ENCODE data around the gene FIBIN.

FIBIN gene

DNA sequence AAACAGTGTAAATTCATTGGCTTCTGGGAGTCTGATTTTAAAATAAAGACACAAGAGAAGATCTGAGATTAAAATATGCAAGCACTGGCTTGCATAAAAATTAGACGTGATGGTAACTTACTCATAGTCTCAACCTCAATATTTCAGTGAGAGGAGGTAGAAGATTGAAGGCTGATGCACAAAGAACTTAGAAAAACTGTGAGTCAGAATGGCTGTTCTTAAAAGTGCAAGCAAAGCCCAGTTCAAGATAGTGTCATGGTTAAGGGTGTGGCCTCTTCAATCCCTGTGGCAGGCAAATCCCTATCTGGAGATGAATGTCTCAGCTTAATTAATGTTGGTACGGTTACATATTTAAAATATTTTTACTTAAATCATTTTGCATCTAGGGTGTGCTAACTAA is 33.6 kb upstream of the FIBIN start:
- no peaks in the 10 kb centered on the region for H3K9me3 ChIP-seq (ENCODE audit: control insufficient read depth, insufficient read depth, low read depth, low read length)
- no peak overlapping the region for H3K27ac ChIP-seq (ENCODE audit: extremely low read depth, low read depth, low read length)
- ChIA-PET CTCF (interaction anchor here (0.6 kb wide), 1 partner anchor 198 kb away, joined by 3 read pairs; no protein-coding TSS in a partner anchor), POLR2A (no interaction called here)
- no peak for TF ChIP-seq KLF16 (tag by site-specific recombination; IDR thresholded peaks at IDR 0.05)
- no peak for TF ChIP-seq HOXD13 (CRISPR knock-in tag; IDR thresholded peaks at IDR 0.05; ENCODE audit: borderline replicate concordance)
- TF ChIP-seq ZNF664 (tag by site-specific recombination; IDR thresholded peaks at IDR 0.05), result no peak
- TF ChIP-seq, protein P1, sequence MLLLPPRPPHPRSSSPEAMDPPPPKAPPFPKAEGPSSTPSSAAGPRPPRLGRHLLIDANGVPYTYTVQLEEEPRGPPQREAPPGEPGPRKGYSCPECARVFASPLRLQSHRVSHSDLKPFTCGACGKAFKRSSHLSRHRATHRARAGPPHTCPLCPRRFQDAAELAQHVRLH (tag by site-specific recombination; IDR thresholded peaks at IDR 0.05), result no peak
- no peak for TF ChIP-seq EGR2 (tag by site-specific recombination; IDR thresholded peaks at IDR 0.05; ENCODE audit: low read depth)
- TF ChIP-seq ZNF274 (IDR thresholded peaks at IDR 0.05; ENCODE audit: low read length), result no peak
- TF ChIP-seq ZNF274 (tag by site-specific recombination; IDR thresholded peaks at IDR 0.05; ENCODE audit: borderline replicate concordance), result no peak
- no peak for TF ChIP-seq ZNF23 (tag by site-specific recombination; IDR thresholded peaks at IDR 0.05; ENCODE audit: borderline replicate concordance)
- TF ChIP-seq, protein P2, sequence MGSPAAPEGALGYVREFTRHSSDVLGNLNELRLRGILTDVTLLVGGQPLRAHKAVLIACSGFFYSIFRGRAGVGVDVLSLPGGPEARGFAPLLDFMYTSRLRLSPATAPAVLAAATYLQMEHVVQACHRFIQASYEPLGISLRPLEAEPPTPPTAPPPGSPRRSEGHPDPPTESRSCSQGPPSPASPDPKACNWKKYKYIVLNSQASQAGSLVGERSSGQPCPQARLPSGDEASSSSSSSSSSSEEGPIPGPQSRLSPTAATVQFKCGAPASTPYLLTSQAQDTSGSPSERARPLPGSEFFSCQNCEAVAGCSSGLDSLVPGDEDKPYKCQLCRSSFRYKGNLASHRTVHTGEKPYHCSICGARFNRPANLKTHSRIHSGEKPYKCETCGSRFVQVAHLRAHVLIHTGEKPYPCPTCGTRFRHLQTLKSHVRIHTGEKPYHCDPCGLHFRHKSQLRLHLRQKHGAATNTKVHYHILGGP (tag by site-specific recombination; IDR thresholded peaks at IDR 0.05), result no peak
- TF ChIP-seq ZNF121 (tag by site-specific recombination; IDR thresholded peaks at IDR 0.05), result no peak
- TF ChIP-seq MEIS1 (CRISPR knock-in tag; IDR thresholded peaks at IDR 0.05; ENCODE audit: borderline replicate concordance), result no peak
- TF ChIP-seq HOXA7 (CRISPR knock-in tag; IDR thresholded peaks at IDR 0.05; ENCODE audit: borderline replicate concordance), result no peak
- TF ChIP-seq ZNF433 (tag by site-specific recombination; IDR thresholded peaks at IDR 0.05; ENCODE audit: low read depth), result no peak
- TF ChIP-seq, protein P3, sequence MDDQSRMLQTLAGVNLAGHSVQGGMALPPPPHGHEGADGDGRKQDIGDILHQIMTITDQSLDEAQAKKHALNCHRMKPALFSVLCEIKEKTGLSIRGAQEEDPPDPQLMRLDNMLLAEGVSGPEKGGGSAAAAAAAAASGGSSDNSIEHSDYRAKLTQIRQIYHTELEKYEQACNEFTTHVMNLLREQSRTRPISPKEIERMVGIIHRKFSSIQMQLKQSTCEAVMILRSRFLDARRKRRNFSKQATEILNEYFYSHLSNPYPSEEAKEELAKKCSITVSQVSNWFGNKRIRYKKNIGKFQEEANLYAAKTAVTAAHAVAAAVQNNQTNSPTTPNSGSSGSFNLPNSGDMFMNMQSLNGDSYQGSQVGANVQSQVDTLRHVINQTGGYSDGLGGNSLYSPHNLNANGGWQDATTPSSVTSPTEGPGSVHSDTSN (CRISPR knock-in tag; IDR thresholded peaks at IDR 0.05), result no peak
- no peak overlapping the region for H3K4me3 ChIP-seq (ENCODE audit: low read depth, low read length)
- no peaks in the 10 kb centered on the region for H3K4me1 ChIP-seq (ENCODE audit: control insufficient read depth, insufficient read depth, low read length)
- no peaks in the 10 kb centered on the region for H3K36me3 ChIP-seq (ENCODE audit: control insufficient read depth in 2 of 2, insufficient read depth in 1 of 2, low read length in 2 of 2)

DNA sequence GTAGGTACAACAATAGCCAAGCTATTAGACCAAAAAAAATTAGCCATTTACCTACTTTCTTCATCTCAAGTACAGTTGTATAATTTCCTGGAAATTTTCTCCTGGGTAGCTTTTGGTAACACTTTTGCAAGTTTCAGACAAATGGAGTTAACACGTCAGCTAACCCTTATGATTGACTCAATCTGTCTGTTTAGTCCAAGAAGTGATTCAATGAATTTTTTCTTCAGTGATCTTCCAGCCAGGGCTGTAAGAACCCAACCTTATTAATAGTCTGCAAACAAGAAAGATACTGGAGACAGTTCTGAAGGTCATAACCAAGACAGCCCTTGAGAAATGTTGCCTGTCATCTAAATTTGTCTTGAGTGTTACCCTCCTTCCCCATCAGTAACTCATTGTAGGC is 30.1 kb upstream of the FIBIN start:
- Histone ChIP-seq H3K4me3 (ENCODE audit: low read depth, low read length) (no peak overlapping the region), H3K36me3 (ENCODE audit: control insufficient read depth in 2 of 2, insufficient read depth in 1 of 2, low read length in 2 of 2) (no peaks in the 10 kb centered on the region), H3K9me3 (ENCODE audit: control insufficient read depth, insufficient read depth, low read depth, low read length) (no peaks in the 10 kb centered on the region), H3K4me1 (ENCODE audit: control insufficient read depth, insufficient read depth, low read length) (no peaks in the 10 kb centered on the region), H3K27ac (ENCODE audit: extremely low read depth, low read depth, low read length) (no peak overlapping the region)
- POLR2A ChIA-PET, result no interaction called here
- CTCF ChIA-PET, result no interaction called here
- TF ChIP-seq ZNF19 (tag by site-specific recombination; IDR thresholded peaks at IDR 0.05; ENCODE audit: low read depth) (no peak), HOXD13 (CRISPR knock-in tag; IDR thresholded peaks at IDR 0.05; ENCODE audit: borderline replicate concordance) (no peak), BCL11B (tag by site-specific recombination; IDR thresholded peaks at IDR 0.05; ENCODE audit: low read depth) (no peak), ZNF571 (tag by site-specific recombination; IDR thresholded peaks at IDR 0.05) (no peak), ZBTB7A (tag by site-specific recombination; IDR thresholded peaks at IDR 0.05; ENCODE audit: low read depth) (no peak), KLF8 (tag by site-specific recombination; IDR thresholded peaks at IDR 0.05) (no peak), ZNF354C (tag by site-specific recombination; IDR thresholded peaks at IDR 0.05; ENCODE audit: borderline replicate concordance, low read depth) (no peak), ZNF830 (tag by site-specific recombination; IDR thresholded peaks at IDR 0.05; ENCODE audit: low read depth) (no peak), KLF1 (tag by site-specific recombination; IDR thresholded peaks at IDR 0.05) (no peak), ZNF792 (tag by site-specific recombination; IDR thresholded peaks at IDR 0.05) (no peak), ZNF514 (tag by site-specific recombination; IDR thresholded peaks at IDR 0.05) (no peak), ZIC2 (tag by site-specific recombination; IDR thresholded peaks at IDR 0.05) (no peak), ZNF248 (tag by site-specific recombination; IDR thresholded peaks at IDR 0.05) (no peak), ZNF548 (tag by site-specific recombination; IDR thresholded peaks at IDR 0.05) (no peak), REPIN1 (tag by site-specific recombination; IDR thresholded peaks at IDR 0.05; ENCODE audit: low read depth) (no peak)
- TF ChIP-seq, protein P4, sequence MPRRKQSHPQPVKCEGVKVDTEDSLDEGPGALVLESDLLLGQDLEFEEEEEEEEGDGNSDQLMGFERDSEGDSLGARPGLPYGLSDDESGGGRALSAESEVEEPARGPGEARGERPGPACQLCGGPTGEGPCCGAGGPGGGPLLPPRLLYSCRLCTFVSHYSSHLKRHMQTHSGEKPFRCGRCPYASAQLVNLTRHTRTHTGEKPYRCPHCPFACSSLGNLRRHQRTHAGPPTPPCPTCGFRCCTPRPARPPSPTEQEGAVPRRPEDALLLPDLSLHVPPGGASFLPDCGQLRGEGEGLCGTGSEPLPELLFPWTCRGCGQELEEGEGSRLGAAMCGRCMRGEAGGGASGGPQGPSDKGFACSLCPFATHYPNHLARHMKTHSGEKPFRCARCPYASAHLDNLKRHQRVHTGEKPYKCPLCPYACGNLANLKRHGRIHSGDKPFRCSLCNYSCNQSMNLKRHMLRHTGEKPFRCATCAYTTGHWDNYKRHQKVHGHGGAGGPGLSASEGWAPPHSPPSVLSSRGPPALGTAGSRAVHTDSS (tag by site-specific recombination; IDR thresholded peaks at IDR 0.05), result no peak
- TF ChIP-seq, protein P5, sequence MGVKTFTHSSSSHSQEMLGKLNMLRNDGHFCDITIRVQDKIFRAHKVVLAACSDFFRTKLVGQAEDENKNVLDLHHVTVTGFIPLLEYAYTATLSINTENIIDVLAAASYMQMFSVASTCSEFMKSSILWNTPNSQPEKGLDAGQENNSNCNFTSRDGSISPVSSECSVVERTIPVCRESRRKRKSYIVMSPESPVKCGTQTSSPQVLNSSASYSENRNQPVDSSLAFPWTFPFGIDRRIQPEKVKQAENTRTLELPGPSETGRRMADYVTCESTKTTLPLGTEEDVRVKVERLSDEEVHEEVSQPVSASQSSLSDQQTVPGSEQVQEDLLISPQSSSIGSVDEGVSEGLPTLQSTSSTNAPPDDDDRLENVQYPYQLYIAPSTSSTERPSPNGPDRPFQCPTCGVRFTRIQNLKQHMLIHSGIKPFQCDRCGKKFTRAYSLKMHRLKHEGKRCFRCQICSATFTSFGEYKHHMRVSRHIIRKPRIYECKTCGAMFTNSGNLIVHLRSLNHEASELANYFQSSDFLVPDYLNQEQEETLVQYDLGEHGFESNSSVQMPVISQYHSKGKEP (tag by site-specific recombination; IDR thresholded peaks at IDR 0.05), result no peak
- TF ChIP-seq, protein P6, sequence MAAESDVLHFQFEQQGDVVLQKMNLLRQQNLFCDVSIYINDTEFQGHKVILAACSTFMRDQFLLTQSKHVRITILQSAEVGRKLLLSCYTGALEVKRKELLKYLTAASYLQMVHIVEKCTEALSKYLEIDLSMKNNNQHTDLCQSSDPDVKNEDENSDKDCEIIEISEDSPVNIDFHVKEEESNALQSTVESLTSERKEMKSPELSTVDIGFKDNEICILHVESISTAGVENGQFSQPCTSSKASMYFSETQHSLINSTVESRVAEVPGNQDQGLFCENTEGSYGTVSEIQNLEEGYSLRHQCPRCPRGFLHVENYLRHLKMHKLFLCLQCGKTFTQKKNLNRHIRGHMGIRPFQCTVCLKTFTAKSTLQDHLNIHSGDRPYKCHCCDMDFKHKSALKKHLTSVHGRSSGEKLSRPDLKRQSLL (tag by site-specific recombination; IDR thresholded peaks at IDR 0.05), result no peak
